Neural progenitor cell (in vitro differentiated cells): ENCODE measurements around the gene GNG14.

Source experiments
- EZH2 ChIP-seq: fragments of 200-600 bp; sonication (generic); IDR thresholded peaks from 2 replicates; pipeline ENCODE4 v1.6.1; 2017; ENCODE audit warnings: antibody characterized with exemption, mild to moderate bottlenecking, moderate library complexity
- EZH2phosphoT487 ChIP-seq: fragments of 200-600 bp; sonication (generic); IDR thresholded peaks from 2 replicates; pipeline ENCODE4 v1.6.1; 2017; ENCODE audit warnings: antibody characterized with exemption
- TF ChIP-seq, protein P1 (sequence below): fragments of 200-600 bp; sonication (generic); IDR thresholded peaks from 2 replicates; pipeline ENCODE4 v1.5.1; 2017; ENCODE audit warnings: antibody characterized with exemption, mild to moderate bottlenecking

DNA sequence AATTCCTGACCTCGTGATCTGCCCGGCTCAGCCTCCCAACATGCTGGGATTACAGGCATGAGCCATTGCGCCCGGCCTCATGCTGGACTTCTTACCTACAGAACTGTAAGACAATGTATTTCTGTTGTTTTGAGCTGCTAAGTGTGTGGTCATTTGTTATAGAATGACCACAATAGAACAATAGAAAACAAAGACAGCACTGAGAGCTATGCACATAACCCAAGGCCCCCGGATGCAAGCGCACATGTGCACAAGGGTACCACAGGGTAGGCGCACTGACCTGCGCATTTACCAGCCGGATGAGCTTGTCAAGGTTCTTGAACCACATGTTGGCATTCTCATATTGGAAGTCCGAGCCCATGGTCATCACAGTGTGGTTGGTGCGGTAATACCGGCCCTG is 26.8 kb upstream of the GNG14 start:
- TF ChIP-seq, protein P1, sequence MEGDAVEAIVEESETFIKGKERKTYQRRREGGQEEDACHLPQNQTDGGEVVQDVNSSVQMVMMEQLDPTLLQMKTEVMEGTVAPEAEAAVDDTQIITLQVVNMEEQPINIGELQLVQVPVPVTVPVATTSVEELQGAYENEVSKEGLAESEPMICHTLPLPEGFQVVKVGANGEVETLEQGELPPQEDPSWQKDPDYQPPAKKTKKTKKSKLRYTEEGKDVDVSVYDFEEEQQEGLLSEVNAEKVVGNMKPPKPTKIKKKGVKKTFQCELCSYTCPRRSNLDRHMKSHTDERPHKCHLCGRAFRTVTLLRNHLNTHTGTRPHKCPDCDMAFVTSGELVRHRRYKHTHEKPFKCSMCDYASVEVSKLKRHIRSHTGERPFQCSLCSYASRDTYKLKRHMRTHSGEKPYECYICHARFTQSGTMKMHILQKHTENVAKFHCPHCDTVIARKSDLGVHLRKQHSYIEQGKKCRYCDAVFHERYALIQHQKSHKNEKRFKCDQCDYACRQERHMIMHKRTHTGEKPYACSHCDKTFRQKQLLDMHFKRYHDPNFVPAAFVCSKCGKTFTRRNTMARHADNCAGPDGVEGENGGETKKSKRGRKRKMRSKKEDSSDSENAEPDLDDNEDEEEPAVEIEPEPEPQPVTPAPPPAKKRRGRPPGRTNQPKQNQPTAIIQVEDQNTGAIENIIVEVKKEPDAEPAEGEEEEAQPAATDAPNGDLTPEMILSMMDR: no peak
- TF ChIP-seq EZH2: no peak
- TF ChIP-seq EZH2phosphoT487: no peak
